ENCODE measurements around the gene AP5S1. TPM values are rescaled to one million over a fixed set of nuclear protein-coding genes. Genes with fewer than 3 reads are reported as not detected.

The AP5S1 gene
- total and polyA plus RNA-seq, 10 donors, result 5.3 to 19.0 (median 13.7) TPM

DNA sequence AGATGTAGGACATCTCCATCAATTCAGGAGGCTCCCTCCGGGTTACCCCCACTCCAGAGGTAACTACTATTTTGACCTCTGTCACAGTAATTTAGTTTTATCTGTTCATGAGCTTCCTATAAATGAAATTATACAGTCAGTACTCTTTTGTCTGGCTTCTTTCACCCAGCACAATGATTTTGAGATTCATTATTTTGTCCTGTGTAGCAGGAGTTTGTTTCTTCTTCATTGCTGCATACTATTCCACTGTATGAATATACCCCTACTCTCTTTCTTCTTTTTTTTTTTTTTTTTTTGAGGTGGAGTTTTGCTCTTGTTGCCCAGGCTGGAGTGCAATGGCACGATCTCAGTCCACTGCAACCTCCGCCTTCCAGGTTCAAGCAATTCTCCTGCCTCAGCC is 11.8 kb upstream of the AP5S1 start:
- peaks cover 15 to 96% (median 71%) of the 10 kb centered on the region in 6 donors for H3K4me1 ChIP-seq
- peak; percentile 27 for DNase-seq
- TF ChIP-seq POLR2A (IDR thresholded peaks at IDR 0.05), result no peak
- TF ChIP-seq, protein P1, sequence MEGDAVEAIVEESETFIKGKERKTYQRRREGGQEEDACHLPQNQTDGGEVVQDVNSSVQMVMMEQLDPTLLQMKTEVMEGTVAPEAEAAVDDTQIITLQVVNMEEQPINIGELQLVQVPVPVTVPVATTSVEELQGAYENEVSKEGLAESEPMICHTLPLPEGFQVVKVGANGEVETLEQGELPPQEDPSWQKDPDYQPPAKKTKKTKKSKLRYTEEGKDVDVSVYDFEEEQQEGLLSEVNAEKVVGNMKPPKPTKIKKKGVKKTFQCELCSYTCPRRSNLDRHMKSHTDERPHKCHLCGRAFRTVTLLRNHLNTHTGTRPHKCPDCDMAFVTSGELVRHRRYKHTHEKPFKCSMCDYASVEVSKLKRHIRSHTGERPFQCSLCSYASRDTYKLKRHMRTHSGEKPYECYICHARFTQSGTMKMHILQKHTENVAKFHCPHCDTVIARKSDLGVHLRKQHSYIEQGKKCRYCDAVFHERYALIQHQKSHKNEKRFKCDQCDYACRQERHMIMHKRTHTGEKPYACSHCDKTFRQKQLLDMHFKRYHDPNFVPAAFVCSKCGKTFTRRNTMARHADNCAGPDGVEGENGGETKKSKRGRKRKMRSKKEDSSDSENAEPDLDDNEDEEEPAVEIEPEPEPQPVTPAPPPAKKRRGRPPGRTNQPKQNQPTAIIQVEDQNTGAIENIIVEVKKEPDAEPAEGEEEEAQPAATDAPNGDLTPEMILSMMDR (IDR thresholded peaks at IDR 0.05 in 8 of 11, conservative IDR thresholded peaks at IDR 0.05 in 3 of 11), result no peak
- no peak for TF ChIP-seq POLR2AphosphoS5 (IDR thresholded peaks at IDR 0.05)
- H3K36me3 ChIP-seq, result peaks cover 0 to 29% (median 23%) of the 10 kb centered on the region in 6 donors
- no peaks in the 10 kb centered on the region for H3K9me3 ChIP-seq
- peak overlapping the region; percentile 66 to 96 (median 85) for H3K27ac ChIP-seq
- H3K27me3 ChIP-seq (replicated peaks in 1 of 7), result no peaks in the 10 kb centered on the region
- H3K4me3 ChIP-seq, result peak overlapping the region in 3 of 8 donors; percentile 0 to 54 (median 22)
- intact Hi-C loops (cut with DNase I; ENCODE audit: low total_unique reads), result no loop called here
- WGBS, 5 donors, result 79 to 90% (median 84%) methylated on average over 3 of the region's 3 CpGs

DNA sequence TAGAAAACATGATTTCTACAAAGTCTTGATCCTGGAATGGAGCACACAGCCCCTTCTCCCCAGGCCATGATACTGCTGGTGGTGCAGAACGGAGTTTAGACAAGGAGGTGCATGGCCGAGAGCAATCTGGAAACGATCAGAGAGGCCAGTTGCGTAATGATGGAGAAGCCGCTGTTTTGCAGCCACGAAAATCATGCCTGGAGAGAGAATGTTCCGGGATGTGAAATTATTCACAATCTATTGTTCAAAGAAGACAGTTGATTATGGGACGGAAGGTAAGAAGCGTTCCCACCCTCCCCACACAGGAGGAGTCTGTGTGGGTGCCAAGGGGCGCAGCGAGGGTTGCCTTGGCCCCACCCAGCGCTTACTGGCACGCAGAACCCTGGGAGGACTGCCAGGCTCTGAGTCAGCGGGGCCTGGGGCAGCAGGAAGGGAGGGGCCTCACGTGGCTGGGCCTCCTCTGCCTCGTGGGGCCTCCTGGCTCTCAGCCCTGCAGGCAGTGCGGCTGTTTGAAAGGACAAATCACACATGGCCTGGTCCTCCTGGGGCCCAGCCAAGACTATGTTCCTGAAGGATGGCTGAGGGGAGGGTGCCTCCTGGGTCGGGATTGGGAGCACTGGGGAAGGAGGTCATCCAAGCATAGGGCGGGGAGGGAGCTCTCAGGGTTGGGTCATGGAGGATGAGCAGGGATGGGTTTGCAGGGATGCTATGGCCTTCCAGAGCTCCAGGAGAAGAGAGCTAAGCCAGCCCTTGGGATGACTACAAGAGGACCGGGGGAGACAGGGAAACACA is 8.7 kb upstream of the AP5S1 start:
- Histone ChIP-seq H3K27ac (peak overlapping the region; percentile 85 to 96 (median 88)), H3K4me1 (peaks cover 15 to 95% (median 75%) of the 10 kb centered on the region in 6 donors), H3K4me3 (peak overlapping the region; percentile 8 to 67 (median 35)), H3K36me3 (no peaks in the 10 kb centered on the region), H3K27me3 (replicated peaks in 1 of 7) (no peaks in the 10 kb centered on the region), H3K9me3 (no peaks in the 10 kb centered on the region)
- TF ChIP-seq POLR2AphosphoS5 (IDR thresholded peaks at IDR 0.05), result peak; percentile 97 to 99 (median 98)
- TF ChIP-seq, protein P1 (IDR thresholded peaks at IDR 0.05 in 8 of 11, conservative IDR thresholded peaks at IDR 0.05 in 3 of 11), result no peak
- TF ChIP-seq POLR2A (IDR thresholded peaks at IDR 0.05), result peak; percentile 18 to 53 (median 20)
- peak; percentile 96 for DNase-seq
- WGBS, 5 donors, result 9 to 14% (median 11%) methylated on average over 16 to 20 of the region's 20 CpGs
- intact Hi-C loops (cut with DNase I; ENCODE audit: low total_unique reads), result no loop called here

DNA sequence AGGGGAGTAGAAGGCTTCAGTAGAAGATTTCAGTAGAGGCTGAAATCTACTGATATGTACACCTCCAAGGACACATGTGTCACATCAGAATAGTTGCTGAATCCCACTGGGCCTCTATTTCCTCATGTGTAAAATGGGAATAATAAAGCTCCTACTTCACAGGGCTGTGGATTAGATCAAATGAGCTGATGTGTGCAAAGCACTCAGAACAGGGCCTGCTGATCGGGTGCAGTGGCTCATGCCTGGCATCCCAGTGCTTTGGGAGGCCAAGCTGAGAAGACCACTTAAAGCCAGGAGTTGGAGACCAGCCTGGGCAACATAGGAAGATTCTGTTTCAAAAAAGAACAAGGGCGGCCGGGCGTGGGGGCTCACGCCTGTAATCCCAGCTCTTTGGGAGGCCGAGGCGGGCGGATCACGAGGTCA is 8.1 kb upstream of the AP5S1 start:
- peak overlapping the region in 2 of 8 donors; percentile 32 to 67 for H3K4me3 ChIP-seq
- peak; percentile 72 for DNase-seq
- no peaks in the 10 kb centered on the region for H3K9me3 ChIP-seq
- intact Hi-C loops (cut with DNase I; ENCODE audit: low total_unique reads), result no loop called here
- H3K27ac ChIP-seq, result peak overlapping the region; percentile 85 to 96 (median 88)
- H3K4me1 ChIP-seq, result peaks cover 15 to 92% (median 70%) of the 10 kb centered on the region in 6 donors
- WGBS, 5 donors, result 93 to 96% (median 95%) methylated on average over 9 of the region's 9 CpGs
- H3K27me3 ChIP-seq (replicated peaks in 1 of 7), result no peaks in the 10 kb centered on the region
- no peaks in the 10 kb centered on the region for H3K36me3 ChIP-seq
- TF ChIP-seq, protein P1 (IDR thresholded peaks at IDR 0.05 in 8 of 11, conservative IDR thresholded peaks at IDR 0.05 in 3 of 11), result no peak
- TF ChIP-seq POLR2AphosphoS5 (IDR thresholded peaks at IDR 0.05) (no peak), POLR2A (IDR thresholded peaks at IDR 0.05) (no peak)

Measured in spleen (tissue), 11 donors.